WTC11 (cell line): ENCODE data around the gene ASF1A. TPM values are rescaled to one million over a fixed set of nuclear protein-coding genes. Genes with fewer than 3 reads are reported as not detected.

Source experiments
- ATAC-seq: fragments of 200-7000 bp; cut with Tn5 transposase; 2 replicates; pipeline ENCODE4 v1.10.0; 2021; ENCODE audit warnings: mild to moderate bottlenecking, moderate library complexity
- CTCF ChIA-PET: fragments of 300-600 bp; sonication (Branson Sonifier 250); formaldehyde crosslinking; loops from one replicate; lab custom pipeline; 2021; ENCODE audit warnings: antibody characterized with exemption; lab: Charles Lee
- POLR2A ChIA-PET: fragments of 350-600 bp; sonication (Branson Sonifier 250); formaldehyde crosslinking; loops from one replicate; lab custom pipeline; 2021; ENCODE audit warnings: antibody characterized with exemption; lab: Charles Lee
- DNase-seq: peaks from one replicate; pipeline ENCODE4 v3.0.0; 2021; ENCODE audit warnings: low spot score
- H3K27ac Mint-ChIP-seq: 2 replicates; pipeline ENCODE4 v1.8.0; 2021; ENCODE audit warnings: mixed read lengths
- H3K27me3 Mint-ChIP-seq: 2 replicates; pipeline ENCODE4 v1.8.0; 2021; ENCODE audit warnings: low read depth, mild to moderate bottlenecking, moderate library complexity, mixed read lengths
- H3K36me3 Mint-ChIP-seq: 2 replicates; pipeline ENCODE4 v1.8.0; 2021; ENCODE audit warnings: mixed read lengths
- H3K4me1 Mint-ChIP-seq: 2 replicates; pipeline ENCODE4 v1.8.0; 2022; ENCODE audit warnings: mixed read lengths
- H3K4me3 Mint-ChIP-seq: 2 replicates; pipeline ENCODE4 v1.8.0; 2021; ENCODE audit warnings: mild to moderate bottlenecking, moderate library complexity, mixed read lengths
- H3K9me3 Mint-ChIP-seq: 2 replicates; pipeline ENCODE4 v1.8.0; 2021; ENCODE audit warnings: mixed read lengths
- ELF4 ChIP-seq: sonication (generic); formaldehyde crosslinking; IDR thresholded peaks from 2 replicates; pipeline ENCODE4 v1.8.1; 2022; ENCODE audit warnings: low read depth, mild to moderate bottlenecking, moderate library complexity, missing genetic modification reagents
- EMX1 ChIP-seq: fragments of 250-450 bp; sonication (Bioruptor Pico); IDR thresholded peaks from 2 replicates; pipeline ENCODE4 v1.8.0; 2021; ENCODE audit warnings: mild to moderate bottlenecking
- ESRRA ChIP-seq: sonication (generic); formaldehyde crosslinking; IDR thresholded peaks from 2 replicates; pipeline ENCODE4 v1.8.1; 2022; ENCODE audit warnings: mild to moderate bottlenecking, missing genetic modification reagents, borderline replicate concordance
- ETV6 ChIP-seq: sonication (generic); formaldehyde crosslinking; IDR thresholded peaks from 2 replicates; pipeline ENCODE4 v1.8.1; 2022; ENCODE audit warnings: mild to moderate bottlenecking, missing genetic modification reagents
- FOXP1 ChIP-seq: sonication (generic); formaldehyde crosslinking; IDR thresholded peaks from 2 replicates; pipeline ENCODE4 v1.8.0; 2022; ENCODE audit warnings: missing genetic modification reagents, mild to moderate bottlenecking, moderate library complexity, borderline replicate concordance
- KAT7 ChIP-seq: sonication (generic); formaldehyde crosslinking; IDR thresholded peaks from 2 replicates; pipeline ENCODE4 v1.8.1; 2023; ENCODE audit warnings: missing genetic modification reagents, mild to moderate bottlenecking, borderline replicate concordance
- NFE2L1 ChIP-seq: sonication (generic); formaldehyde crosslinking; IDR thresholded peaks from 2 replicates; pipeline ENCODE4 v1.8.1; 2023; ENCODE audit warnings: missing genetic modification reagents
- NR3C1 ChIP-seq: sonication (generic); formaldehyde crosslinking; conservative IDR thresholded peaks from 2 replicates; pipeline ENCODE4 v1.8.1; 2023; ENCODE audit warnings: low read depth, mild to moderate bottlenecking, missing genetic modification reagents
- SMAD3 ChIP-seq: sonication (generic); formaldehyde crosslinking; IDR thresholded peaks from 2 replicates; pipeline ENCODE4 v1.8.0; 2022; ENCODE audit warnings: missing genetic modification reagents, mild to moderate bottlenecking, borderline replicate concordance
- ZNF138 ChIP-seq: sonication (generic); formaldehyde crosslinking; conservative IDR thresholded peaks from 2 replicates; pipeline ENCODE4 v1.8.1; 2022; ENCODE audit warnings: mild to moderate bottlenecking, moderate library complexity, missing genetic modification reagents
- ZNF219 ChIP-seq: sonication (generic); formaldehyde crosslinking; IDR thresholded peaks from 2 replicates; pipeline ENCODE4 v1.8.0; 2023; ENCODE audit warnings: missing genetic modification reagents, mild to moderate bottlenecking, borderline replicate concordance
- ZNF263 ChIP-seq: sonication (generic); formaldehyde crosslinking; IDR thresholded peaks from 2 replicates; pipeline ENCODE4 v1.8.1; 2022; ENCODE audit warnings: low read depth, mild to moderate bottlenecking, moderate library complexity, missing genetic modification reagents
- ZNF317 ChIP-seq: sonication (generic); formaldehyde crosslinking; IDR thresholded peaks from 2 replicates; pipeline ENCODE4 v1.8.1; 2023; ENCODE audit warnings: low read depth, mild to moderate bottlenecking, moderate library complexity, missing genetic modification reagents, borderline replicate concordance
- ZNF671 ChIP-seq: fragments of 250-450 bp; sonication (Bioruptor Pico); IDR thresholded peaks from 2 replicates; pipeline ENCODE4 v1.8.0; 2021; ENCODE audit warnings: mild to moderate bottlenecking
- total RNA-seq: library from RNA; stranded (reverse); gene quantifications from 3 replicates; pipeline ENCODE4 v1.2.3, GENCODE V29; 2021
- TF ChIP-seq, protein P1 (sequence below): fragments of 250-450 bp; sonication (Bioruptor Pico); conservative IDR thresholded peaks from 2 replicates; pipeline ENCODE4 v1.9.0; 2021; ENCODE audit warnings: mild to moderate bottlenecking
- TF ChIP-seq, protein P2 (sequence below): sonication (generic); formaldehyde crosslinking; IDR thresholded peaks from 2 replicates; pipeline ENCODE4 v1.8.1; 2022; ENCODE audit warnings: low read depth, mild to moderate bottlenecking, moderate library complexity, missing genetic modification reagents, borderline replicate concordance
- TF ChIP-seq, protein P3 (sequence below): sonication (generic); formaldehyde crosslinking; IDR thresholded peaks from 2 replicates; pipeline ENCODE4 v1.8.0; 2023; ENCODE audit warnings: missing genetic modification reagents
- TF ChIP-seq, protein P4 (sequence below): sonication (generic); formaldehyde crosslinking; IDR thresholded peaks from 2 replicates; pipeline ENCODE4 v1.8.1; 2023; ENCODE audit warnings: mild to moderate bottlenecking, missing genetic modification reagents
- TF ChIP-seq, protein P5 (sequence below): sonication (generic); formaldehyde crosslinking; IDR thresholded peaks from 2 replicates; pipeline ENCODE4 v1.8.0; 2022; ENCODE audit warnings: mild to moderate bottlenecking, missing genetic modification reagents

The ASF1A gene
- total RNA-seq, 1 experiment from 2014 or later, result 36.7 TPM

DNA sequence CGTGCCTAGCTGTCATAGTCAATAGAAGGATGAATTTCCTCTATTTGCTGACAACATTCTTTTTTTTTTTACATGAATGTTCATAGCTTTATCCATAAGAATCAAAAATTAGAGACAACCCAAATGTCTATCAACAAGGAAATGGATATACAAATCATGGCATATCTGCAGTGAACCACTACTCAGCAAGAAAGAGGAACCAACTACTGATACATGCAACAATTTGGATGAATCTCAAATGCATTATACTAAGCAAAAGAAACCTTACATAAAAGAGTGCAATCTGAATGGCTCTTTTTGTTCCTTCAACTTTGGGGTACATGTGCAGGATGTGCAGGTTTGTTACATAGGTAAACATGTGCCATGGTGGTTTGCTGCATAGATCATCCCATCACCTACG is 58.7 kb downstream of the ASF1A start (continued):
- TF ChIP-seq, protein P1, sequence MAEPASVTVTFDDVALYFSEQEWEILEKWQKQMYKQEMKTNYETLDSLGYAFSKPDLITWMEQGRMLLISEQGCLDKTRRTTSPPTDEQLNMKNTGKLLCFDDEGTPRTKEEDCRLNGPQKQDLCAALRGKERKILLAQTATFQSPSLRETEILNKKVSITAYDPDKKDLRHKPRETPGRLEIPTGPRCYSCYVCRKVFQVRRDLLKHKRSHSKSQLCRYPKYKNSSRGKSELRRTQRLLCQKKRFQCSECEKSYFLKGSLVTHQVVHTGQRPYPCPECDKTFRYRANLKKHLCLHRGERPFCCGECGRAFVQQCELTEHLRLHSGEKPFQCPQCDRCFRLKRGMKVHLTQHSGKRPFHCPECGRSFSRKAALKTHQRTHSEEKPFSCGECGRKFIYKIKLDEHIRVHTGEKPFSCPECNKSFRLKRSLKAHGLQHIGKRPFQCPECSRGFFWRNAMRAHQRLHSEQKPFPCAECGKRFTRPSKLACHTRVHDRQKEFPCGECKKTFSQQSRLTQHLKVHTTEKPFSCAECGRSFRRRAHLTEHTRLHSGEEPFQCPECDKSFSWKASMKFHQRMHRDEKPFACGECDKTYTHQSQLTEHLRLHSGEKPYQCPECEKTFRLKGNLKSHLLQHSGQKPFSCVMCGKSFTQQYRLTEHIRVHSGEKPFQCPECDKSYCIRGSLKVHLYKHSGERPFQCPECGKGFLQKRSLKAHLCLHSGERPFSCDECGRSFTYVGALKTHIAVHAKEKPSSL (CRISPR knock-in tag), result no peak
- TF ChIP-seq ZNF219 (CRISPR knock-in tag) (no peak), ZNF138 (no peak), FOXP1 (CRISPR knock-in tag) (no peak), NR3C1 (CRISPR knock-in tag) (no peak), ZNF317 (CRISPR knock-in tag) (no peak), KAT7 (CRISPR knock-in tag) (no peak), EMX1 (CRISPR knock-in tag) (no peak)

DNA sequence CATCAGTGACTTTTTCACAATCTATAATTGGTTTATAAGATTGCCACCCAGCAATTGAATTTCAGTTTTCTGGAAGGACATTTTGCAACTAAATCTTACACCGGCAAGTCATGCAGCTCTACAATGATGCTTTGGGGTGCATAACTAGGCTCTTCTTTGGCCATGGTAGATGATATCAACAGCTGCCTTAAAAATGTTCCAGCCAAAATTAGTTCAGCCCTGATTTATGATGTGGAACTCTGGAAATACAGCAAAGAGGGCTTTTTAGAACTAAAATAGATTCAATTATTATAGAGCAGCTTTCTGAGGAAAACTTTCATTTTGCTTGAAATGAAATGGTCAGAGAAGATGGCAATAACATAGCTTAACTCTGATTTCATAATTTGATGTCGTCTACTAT is 59.4 kb downstream of the ASF1A start:
- no peaks in the 10 kb centered on the region for H3K27me3 Mint-ChIP-seq
- H3K9me3 Mint-ChIP-seq, result peaks cover 18% of the 10 kb centered on the region
- TF ChIP-seq ETV6, result no peak
- TF ChIP-seq ELF4 (CRISPR knock-in tag), result no peak
- TF ChIP-seq, protein P2, sequence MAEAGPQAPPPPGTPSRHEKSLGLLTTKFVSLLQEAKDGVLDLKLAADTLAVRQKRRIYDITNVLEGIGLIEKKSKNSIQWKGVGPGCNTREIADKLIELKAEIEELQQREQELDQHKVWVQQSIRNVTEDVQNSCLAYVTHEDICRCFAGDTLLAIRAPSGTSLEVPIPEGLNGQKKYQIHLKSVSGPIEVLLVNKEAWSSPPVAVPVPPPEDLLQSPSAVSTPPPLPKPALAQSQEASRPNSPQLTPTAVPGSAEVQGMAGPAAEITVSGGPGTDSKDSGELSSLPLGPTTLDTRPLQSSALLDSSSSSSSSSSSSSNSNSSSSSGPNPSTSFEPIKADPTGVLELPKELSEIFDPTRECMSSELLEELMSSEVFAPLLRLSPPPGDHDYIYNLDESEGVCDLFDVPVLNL (CRISPR knock-in tag), result no peak
- no peak for TF ChIP-seq NFE2L1 (CRISPR knock-in tag)
- no peak for TF ChIP-seq FOXP1 (CRISPR knock-in tag)
- TF ChIP-seq, protein P3, sequence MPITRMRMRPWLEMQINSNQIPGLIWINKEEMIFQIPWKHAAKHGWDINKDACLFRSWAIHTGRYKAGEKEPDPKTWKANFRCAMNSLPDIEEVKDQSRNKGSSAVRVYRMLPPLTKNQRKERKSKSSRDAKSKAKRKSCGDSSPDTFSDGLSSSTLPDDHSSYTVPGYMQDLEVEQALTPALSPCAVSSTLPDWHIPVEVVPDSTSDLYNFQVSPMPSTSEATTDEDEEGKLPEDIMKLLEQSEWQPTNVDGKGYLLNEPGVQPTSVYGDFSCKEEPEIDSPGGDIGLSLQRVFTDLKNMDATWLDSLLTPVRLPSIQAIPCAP (CRISPR knock-in tag), result no peak
- no peak for TF ChIP-seq ZNF219 (CRISPR knock-in tag)
- no peak for TF ChIP-seq ZNF138
- no peak for TF ChIP-seq KAT7 (CRISPR knock-in tag)
- no peak for TF ChIP-seq ESRRA
- no peak for TF ChIP-seq SMAD3 (CRISPR knock-in tag)
- TF ChIP-seq, protein P4, sequence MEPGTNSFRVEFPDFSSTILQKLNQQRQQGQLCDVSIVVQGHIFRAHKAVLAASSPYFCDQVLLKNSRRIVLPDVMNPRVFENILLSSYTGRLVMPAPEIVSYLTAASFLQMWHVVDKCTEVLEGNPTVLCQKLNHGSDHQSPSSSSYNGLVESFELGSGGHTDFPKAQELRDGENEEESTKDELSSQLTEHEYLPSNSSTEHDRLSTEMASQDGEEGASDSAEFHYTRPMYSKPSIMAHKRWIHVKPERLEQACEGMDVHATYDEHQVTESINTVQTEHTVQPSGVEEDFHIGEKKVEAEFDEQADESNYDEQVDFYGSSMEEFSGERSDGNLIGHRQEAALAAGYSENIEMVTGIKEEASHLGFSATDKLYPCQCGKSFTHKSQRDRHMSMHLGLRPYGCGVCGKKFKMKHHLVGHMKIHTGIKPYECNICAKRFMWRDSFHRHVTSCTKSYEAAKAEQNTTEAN (CRISPR knock-in tag), result no peak
- TF ChIP-seq NR3C1 (CRISPR knock-in tag), result no peak
- no peak for TF ChIP-seq ZNF263 (CRISPR knock-in tag)
- TF ChIP-seq, protein P5, sequence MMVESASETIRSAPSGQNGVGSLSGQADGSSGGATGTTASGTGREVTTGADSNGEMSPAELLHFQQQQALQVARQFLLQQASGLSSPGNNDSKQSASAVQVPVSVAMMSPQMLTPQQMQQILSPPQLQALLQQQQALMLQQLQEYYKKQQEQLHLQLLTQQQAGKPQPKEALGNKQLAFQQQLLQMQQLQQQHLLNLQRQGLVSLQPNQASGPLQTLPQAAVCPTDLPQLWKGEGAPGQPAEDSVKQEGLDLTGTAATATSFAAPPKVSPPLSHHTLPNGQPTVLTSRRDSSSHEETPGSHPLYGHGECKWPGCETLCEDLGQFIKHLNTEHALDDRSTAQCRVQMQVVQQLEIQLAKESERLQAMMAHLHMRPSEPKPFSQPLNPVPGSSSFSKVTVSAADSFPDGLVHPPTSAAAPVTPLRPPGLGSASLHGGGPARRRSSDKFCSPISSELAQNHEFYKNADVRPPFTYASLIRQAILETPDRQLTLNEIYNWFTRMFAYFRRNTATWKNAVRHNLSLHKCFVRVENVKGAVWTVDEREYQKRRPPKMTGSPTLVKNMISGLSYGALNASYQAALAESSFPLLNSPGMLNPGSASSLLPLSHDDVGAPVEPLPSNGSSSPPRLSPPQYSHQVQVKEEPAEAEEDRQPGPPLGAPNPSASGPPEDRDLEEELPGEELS (CRISPR knock-in tag), result no peak
- no peak for TF ChIP-seq ZNF671 (CRISPR knock-in tag)
- H3K4me1 Mint-ChIP-seq, result no peaks in the 10 kb centered on the region
- ChIA-PET CTCF (interaction anchor here (1.3 kb wide), 1 partner anchor 157 kb away, joined by 4 read pairs; no protein-coding TSS in a partner anchor), POLR2A (no interaction called here)
- DNase-seq (no peak), ATAC-seq (no peak)
- H3K36me3 Mint-ChIP-seq, result no peaks in the 10 kb centered on the region; the same call in 1 of the 2 replicates
- no peak overlapping the region for H3K4me3 Mint-ChIP-seq
- H3K27ac Mint-ChIP-seq, result no peak overlapping the region

Other genes with a start within 250 kb of the ASF1A start
- 19.6 to 32.5 TPM (median 21.8 TPM) in 3 replicates for gene CEP85L, start 242.6 kb upstream of the ASF1A start, total RNA-seq
- gene MCM9, start 41.0 kb downstream of the ASF1A start, total RNA-seq, result 11.2 to 14.9 TPM (median 12.3 TPM) in 3 replicates
- 13.3 to 19.2 TPM (median 16.2 TPM) in 3 replicates for gene FAM184A, start 184.5 kb downstream of the ASF1A start, total RNA-seq